GM12891 (cell line): ENCODE measurements around the gene TATDN2.

Experiments used
- PAX5 ChIP-seq: IDR thresholded peaks from 2 replicates; pipeline ENCODE4 v1.6.1; 2011; ENCODE audit warnings: low read length, moderate library complexity, mild to moderate bottlenecking; ENCODE audit not compliant: insufficient read depth, severe bottlenecking
- POLR2A ChIP-seq: IDR thresholded peaks from 2 replicates; pipeline ENCODE4 v1.6.1; 2011; ENCODE audit warnings: low read depth, low read length, control low read depth
- POLR2AphosphoS5 ChIP-seq: IDR thresholded peaks from 2 replicates; pipeline ENCODE4 v1.6.1; 2011; ENCODE audit warnings: low read depth, low read length, control low read depth
- TAF1 ChIP-seq: IDR thresholded peaks from 2 replicates; pipeline ENCODE4 v1.6.1; 2011; ENCODE audit warnings: low read depth, low read length, control low read depth

DNA sequence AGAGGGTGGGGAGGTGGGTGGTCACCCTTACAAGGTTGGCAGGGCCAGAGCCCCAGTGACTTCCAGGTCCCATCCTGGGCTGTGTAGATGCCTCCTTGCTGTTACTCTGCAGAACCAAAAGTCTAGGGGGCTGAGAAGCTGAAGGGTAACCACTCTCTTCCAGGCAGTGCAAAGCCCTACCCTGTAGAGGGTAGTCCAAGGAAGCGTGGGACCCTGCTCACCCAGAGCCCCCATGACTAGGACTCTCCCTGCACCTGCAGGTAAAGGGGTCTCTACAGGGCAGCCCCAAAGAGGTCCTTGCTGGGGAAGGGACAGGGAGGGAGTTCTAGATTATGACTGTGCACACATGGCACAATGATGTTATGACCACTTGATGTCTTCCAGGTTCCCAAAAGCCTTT lies 30.2 kb downstream of the TATDN2 start:
- no peak for TF ChIP-seq POLR2A
- TF ChIP-seq POLR2AphosphoS5 = no peak
- no peak for TF ChIP-seq PAX5
- TF ChIP-seq TAF1 = no peak
